D721Med (cell line): ENCODE results near the gene GRK1.
A peak's percentile ranks its signal among the peaks of the same experiment; 100 is the strongest.
"Not testable (repeated sequence)": the region's sequence is repeated elsewhere in the genome, so short reads cannot be mapped to it uniquely, and the experiment has no call there.

Experiments
- DNase-seq: peaks from one replicate; pipeline ENCODE4 v3.0.0; 2011; ENCODE audit warnings: low spot score; ENCODE audit not compliant: insufficient read length
- FAIRE-seq: peaks from 2 replicates; lab custom pipeline; 2011; peaks lifted over from hg19 to GRCh38; lab: Jason Lieb, UNC
- TF ChIP-seq, protein P1 (sequence below): IDR thresholded peaks from 2 replicates; pipeline ENCODE4 v1.5.1; 2012; ENCODE audit warnings: mild to moderate bottlenecking, control low read depth; ENCODE audit not compliant: insufficient read depth; ENCODE audit errors: missing control alignments

Gene GRK1

DNA sequence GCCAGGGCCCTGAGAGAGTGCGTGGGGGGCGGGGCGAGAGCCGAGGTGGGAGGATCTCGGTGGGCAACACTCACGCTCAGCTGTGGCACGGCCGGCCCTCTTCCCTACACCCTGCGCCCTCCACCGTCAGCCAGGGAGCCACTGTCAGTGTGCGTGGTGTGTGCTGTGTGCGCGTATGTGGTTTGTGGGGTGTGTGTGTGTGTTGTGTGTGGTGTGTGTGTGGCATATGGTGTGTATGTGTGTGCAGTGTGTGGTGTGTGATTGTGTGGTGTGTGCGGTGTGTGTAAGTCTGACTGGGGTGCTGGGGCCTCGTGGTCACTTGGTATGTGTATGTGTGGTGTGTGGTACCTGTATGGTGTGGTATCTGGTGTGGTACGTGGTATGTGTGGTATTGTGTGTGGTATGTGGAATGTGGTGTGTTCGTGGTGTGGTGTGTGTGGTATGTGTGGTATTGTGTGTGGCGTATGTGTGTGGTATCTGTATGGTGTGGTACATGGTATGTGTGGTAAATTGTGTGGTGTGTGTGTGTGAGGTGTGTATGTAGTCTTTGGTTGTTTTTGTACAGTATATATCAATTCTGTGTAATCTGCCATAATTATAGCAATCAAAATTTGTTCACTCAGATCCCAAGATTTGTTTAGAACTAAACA is 5.1 kb downstream of the GRK1 start:
- FAIRE-seq, result no peak
- DNase-seq, result no peak
- TF ChIP-seq, protein P1, sequence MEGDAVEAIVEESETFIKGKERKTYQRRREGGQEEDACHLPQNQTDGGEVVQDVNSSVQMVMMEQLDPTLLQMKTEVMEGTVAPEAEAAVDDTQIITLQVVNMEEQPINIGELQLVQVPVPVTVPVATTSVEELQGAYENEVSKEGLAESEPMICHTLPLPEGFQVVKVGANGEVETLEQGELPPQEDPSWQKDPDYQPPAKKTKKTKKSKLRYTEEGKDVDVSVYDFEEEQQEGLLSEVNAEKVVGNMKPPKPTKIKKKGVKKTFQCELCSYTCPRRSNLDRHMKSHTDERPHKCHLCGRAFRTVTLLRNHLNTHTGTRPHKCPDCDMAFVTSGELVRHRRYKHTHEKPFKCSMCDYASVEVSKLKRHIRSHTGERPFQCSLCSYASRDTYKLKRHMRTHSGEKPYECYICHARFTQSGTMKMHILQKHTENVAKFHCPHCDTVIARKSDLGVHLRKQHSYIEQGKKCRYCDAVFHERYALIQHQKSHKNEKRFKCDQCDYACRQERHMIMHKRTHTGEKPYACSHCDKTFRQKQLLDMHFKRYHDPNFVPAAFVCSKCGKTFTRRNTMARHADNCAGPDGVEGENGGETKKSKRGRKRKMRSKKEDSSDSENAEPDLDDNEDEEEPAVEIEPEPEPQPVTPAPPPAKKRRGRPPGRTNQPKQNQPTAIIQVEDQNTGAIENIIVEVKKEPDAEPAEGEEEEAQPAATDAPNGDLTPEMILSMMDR, result no peak

DNA sequence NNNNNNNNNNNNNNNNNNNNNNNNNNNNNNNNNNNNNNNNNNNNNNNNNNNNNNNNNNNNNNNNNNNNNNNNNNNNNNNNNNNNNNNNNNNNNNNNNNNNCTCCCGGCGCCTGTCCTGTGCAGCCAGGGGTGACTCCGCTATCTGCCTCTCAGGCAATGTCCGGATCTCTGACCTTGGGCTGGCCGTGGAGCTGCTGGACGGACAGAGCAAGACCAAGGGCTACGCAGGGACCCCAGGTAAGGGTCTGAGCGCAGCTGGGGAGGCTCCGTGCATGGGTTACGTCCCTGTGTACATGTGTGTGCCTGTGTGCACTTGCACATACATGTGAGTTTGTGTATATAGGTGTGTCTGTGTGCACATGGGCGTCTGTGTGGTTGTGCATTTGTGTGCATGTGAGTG is 55.9 kb downstream of the GRK1 start:
- FAIRE-seq, result no peak
- TF ChIP-seq, protein P1, result no peak
- no peak for DNase-seq

DNA sequence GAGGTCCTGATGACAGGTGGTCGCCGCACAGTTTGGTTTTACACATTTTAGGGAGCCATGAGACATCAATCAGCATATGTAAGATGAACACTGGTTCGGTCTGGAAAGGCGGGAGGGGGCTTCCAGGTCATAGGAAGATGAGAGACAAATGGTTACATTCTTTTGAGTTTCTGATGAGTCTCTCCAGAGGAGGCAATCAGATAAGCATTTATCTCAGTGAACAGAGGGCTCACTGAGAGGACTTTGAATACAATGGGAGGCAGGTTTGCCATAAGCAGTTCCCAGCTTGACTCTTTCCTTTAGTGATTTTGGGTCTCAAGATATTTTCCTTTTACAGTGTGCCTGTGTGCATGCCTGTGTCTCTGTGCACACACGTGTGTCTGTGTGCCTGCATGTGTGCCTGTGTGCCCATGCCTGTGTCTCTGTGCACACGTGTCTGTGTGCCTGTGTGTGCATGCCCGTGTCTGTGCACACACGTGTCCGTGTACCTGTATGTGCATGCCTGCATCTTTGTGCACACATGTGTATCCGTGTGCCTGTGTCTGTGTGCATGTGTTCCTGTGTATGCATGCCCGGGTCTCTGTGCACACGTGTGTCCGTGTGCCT is 56.5 kb downstream of the GRK1 start:
- no peak for DNase-seq
- TF ChIP-seq, protein P1, result no peak
- FAIRE-seq, result no peak

DNA sequence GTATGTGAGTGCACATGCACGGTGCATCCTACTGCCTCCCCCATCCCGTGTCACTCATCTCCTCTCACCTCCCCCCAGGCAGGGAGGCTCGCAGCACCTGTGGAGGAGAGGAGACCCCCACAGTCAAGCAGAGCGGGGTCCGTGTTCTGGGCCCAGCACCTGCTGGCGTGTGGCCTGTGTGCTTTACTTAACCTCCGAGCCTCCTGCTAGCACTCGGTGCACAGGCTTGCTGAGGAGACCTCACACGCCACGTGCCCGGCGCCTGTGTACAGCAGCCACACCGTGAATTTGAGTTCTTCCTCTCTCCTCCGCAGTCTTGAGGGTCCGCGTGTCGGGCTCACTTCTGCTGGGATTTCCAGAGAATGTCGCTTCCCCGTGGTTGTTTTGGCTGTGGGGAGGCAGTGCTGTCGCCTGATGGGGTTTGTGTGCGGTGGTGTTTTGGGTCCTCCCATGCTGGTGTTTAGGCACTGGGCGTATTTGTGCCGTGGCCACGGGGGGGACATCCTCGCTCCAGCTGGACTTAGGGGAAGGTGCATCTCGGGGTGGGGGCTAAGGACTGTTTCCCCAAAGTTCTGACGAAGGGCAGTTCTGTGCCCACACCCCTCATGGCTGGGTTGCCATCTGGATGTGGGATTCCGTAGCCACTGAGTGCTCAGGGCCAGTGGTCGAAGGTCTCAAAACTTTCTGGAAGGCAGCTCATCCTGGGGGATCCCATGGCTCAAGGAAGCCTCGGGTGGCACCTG is 57.2 kb downstream of the GRK1 start:
- FAIRE-seq (no peak), DNase-seq (no peak)
- TF ChIP-seq, protein P1, result no peak

DNA sequence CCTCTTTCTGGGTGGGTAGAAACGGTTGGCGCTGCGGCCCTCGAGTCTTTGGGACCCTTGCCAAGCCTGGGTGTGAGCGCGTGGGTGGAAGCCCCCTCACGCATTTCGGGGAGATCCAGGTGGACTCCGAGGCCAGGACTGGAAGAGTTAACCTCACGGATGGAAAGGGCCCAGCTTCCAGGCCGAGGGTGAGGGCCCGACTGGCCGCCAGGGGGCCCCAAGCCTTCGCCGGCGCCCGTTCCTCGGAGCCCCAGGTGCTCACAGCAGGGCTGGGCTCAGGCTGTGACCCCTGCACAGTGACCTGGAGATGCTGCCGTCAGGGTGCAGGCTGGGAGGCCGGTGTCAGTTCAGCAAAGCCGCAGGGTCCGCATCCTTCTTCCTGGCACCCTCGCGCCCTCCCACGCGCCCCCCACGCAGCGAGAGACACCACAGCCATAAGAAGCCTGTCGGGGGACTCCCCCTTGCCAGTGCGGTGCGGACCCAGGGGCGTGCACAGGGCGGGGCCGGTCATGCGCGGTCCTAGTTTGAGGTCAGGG is 57.8 kb downstream of the GRK1 start:
- DNase-seq, result no peak
- no peak for FAIRE-seq
- TF ChIP-seq, protein P1, result peak; percentile 41

DNA sequence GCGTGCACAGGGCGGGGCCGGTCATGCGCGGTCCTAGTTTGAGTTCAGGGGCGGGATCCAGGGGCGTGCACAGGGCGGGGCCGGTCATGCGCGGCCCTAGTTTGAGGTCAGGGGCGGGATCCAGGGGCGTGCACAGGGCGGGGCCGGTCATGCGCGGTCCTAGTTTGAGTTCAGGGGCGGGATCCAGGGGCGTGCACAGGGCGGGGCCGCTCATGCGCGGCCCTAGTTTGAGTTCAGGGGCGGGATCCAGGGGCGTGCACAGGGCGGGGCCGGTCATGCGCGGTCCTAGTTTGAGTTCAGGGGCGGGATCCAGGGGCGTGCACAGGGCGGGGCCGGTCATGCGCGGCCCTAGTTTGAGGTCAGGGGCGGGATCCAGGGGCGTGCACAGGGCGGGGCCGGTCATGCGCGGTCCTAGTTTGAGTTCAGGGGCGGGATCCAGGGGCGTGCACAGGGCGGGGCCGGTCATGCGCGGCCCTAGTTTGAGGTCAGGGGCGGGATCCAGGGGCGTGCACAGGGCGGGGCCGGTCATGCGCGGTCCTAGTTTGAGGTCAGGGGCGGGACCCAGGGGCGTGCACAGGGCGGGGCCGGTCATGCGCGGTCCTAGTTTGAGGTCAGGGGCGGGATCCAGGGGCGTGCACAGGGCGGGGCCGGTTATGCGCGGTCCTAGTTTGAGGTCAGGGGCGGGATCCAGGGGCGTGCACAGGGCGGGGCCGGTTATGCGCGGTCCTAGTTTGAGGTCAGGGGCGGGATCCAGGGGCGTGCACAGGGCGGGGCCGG is 58.5 kb downstream of the GRK1 start:
- DNase-seq, result not testable (repeated sequence)

DNA sequence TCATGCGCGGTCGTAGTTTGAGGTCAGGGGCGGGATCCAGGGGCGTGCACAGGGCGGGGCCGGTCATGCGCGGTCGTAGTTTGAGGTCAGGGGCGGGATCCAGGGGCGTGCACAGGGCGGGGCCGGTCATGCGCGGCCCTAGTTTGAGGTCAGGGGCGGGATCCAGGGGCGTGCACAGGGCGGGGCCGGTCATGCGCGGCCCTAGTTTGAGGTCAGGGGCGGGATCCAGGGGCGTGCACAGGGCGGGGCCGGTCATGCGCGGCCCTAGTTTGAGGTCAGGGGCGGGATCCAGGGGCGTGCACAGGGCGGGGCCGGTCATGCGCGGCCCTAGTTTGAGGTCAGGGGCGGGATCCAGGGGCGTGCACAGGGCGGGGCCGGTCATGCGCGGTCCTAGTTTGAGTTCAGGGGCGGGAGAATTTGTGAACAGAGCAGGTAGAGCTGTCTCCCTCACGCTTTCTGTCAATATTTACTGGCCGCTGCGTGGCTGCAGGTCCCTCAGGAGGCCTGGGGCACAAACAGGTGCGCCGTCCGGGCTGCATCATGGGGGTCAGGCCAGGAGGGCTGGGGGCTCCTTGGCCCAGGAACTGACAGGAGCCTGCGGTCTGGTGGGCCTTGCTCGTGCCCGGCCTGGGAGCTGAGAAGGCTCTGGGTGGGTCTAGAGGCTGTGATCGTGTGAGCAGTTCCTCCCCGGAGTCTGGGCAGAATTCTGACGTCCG is 59.2 kb downstream of the GRK1 start:
- not testable (repeated sequence) for FAIRE-seq, DNase-seq

More for the DNA sequence above, 58.5 kb downstream of the GRK1 start:
- FAIRE-seq, result not testable (repeated sequence)
